SK-N-MC (cell line): ENCODE data around the gene FAT1.

Source experiments
- EZH2 ChIP-seq: fragments of 200-600 bp; sonication (generic); IDR thresholded peaks from one replicate; pipeline ENCODE4 v1.6.1; 2017; ENCODE audit warnings: antibody characterized with exemption
- FOXP2 ChIP-seq: optimal IDR thresholded peaks from 2 replicates; pipeline ENCODE3; 2011; ENCODE audit warnings: mild to moderate bottlenecking, moderate library complexity; ENCODE audit not compliant: insufficient read depth; ENCODE audit errors: extremely low read length, control extremely low read depth
- POLR2AphosphoS5 ChIP-seq: IDR thresholded peaks from 2 replicates; pipeline ENCODE4 v1.6.1; 2012; ENCODE audit warnings: mild to moderate bottlenecking, low read depth, low read length, borderline replicate concordance

- TF ChIP-seq EZH2, result no peak
- no peak for TF ChIP-seq POLR2AphosphoS5
- TF ChIP-seq FOXP2, result no peak
Measured at GRCh38 chr4:186758929-186759682, 35.5 kb upstream of the FAT1 start.
